ENCODE data around the gene ALS2CL. TPM values are rescaled to one million over a fixed set of nuclear protein-coding genes. Genes with fewer than 3 reads are reported as not detected.

The ALS2CL gene
- total RNA-seq, 1 donor from 2014 or later = 49.0 TPM

DNA sequence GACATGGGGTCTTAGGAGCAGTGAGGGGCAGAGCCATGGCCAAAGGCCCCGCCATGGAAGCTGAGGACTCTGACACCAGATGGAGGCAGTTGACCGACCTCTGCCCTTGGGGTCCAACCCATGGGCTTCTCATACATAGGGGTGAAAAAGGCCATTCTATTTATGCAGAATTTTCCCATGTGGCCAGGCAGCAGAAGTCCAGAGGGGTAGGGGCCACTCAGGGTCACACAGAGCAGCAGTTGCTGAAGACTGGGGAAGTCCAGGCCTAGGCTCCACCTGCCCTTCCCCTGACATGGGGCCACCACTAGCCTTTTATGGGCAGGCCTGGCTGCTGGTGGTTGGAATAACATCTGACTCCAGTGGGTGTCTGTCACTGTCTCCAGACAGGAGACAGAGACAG lies 17.8 kb upstream of the ALS2CL start:
- DNase-seq (ENCODE audit: low spot score in 2 of 2) = peak in 1 of 2 donors; percentile 31
- TF ChIP-seq, protein P1, sequence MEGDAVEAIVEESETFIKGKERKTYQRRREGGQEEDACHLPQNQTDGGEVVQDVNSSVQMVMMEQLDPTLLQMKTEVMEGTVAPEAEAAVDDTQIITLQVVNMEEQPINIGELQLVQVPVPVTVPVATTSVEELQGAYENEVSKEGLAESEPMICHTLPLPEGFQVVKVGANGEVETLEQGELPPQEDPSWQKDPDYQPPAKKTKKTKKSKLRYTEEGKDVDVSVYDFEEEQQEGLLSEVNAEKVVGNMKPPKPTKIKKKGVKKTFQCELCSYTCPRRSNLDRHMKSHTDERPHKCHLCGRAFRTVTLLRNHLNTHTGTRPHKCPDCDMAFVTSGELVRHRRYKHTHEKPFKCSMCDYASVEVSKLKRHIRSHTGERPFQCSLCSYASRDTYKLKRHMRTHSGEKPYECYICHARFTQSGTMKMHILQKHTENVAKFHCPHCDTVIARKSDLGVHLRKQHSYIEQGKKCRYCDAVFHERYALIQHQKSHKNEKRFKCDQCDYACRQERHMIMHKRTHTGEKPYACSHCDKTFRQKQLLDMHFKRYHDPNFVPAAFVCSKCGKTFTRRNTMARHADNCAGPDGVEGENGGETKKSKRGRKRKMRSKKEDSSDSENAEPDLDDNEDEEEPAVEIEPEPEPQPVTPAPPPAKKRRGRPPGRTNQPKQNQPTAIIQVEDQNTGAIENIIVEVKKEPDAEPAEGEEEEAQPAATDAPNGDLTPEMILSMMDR (IDR thresholded peaks at IDR 0.05) = no peak
- intact Hi-C loops (cut with DNase I) = no loop called here

DNA sequence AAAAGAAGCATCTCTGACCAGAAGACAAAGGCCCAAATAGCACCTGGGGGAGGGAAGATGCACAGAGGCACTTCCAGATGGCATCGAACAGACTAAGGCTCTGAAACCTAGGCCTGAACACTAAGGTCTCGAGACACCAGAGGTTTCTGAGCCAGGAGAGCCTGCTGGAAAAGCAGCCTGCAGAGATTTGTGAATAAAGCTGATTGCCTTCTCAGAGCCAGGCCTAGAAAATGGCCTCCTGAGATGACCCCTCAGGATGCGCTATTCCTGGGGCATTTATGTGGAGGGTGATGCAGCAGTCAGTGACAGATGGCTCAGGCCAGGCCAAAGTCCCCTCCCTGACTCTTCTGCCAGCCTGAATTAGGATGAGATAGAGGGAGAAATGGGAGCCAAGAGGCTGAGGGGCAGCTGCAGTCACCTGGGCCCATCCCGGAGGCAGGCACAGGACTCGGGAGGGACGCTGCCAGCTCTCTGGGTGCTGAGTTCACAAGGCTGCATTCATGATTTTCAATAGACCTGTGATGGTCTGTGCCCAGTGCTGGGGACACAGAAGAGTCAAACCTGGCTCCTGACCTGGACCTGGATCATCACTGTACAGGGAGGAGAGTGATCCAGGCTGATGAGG lies 17.3 kb upstream of the ALS2CL start:
- intact Hi-C loops (cut with DNase I) = no loop called here
- no peak overlapping the region for H3K27ac ChIP-seq
- no peaks in the 10 kb centered on the region for H3K27me3 ChIP-seq
- peak in 1 of 2 donors; percentile 33 for DNase-seq (ENCODE audit: low spot score in 2 of 2)
- no peaks in the 10 kb centered on the region for H3K36me3 ChIP-seq
- H3K9me3 ChIP-seq = no peaks in the 10 kb centered on the region
- H3K4me3 ChIP-seq = no peak overlapping the region
- H3K4me1 ChIP-seq = no peaks in the 10 kb centered on the region
- TF ChIP-seq, protein P1 (IDR thresholded peaks at IDR 0.05) = no peak

More for the DNA sequence above, 17.8 kb upstream of the ALS2CL start:
- Histone ChIP-seq H3K36me3 (no peaks in the 10 kb centered on the region), H3K27me3 (no peaks in the 10 kb centered on the region), H3K4me1 (no peaks in the 10 kb centered on the region), H3K27ac (no peak overlapping the region), H3K4me3 (no peak overlapping the region), H3K9me3 (no peaks in the 10 kb centered on the region)

- Histone ChIP-seq H3K36me3 (no peaks in the 10 kb centered on the region), H3K4me3 (no peak overlapping the region), H3K9me3 (no peaks in the 10 kb centered on the region), H3K27me3 (no peaks in the 10 kb centered on the region), H3K4me1 (no peaks in the 10 kb centered on the region), H3K27ac (no peak overlapping the region)
- peak in 1 of 2 donors; percentile 50 for DNase-seq (ENCODE audit: low spot score in 2 of 2)
- intact Hi-C loops (cut with DNase I) = no loop called here
- TF ChIP-seq, protein P1 (IDR thresholded peaks at IDR 0.05) = no peak
These were observed 16.8 kb upstream of the ALS2CL start for GRCh38 chr3:46710229-46710628.

GRCh38 chr3:46709721-46710120 lies 16.2 kb upstream of the ALS2CL start:
- H3K4me1 ChIP-seq = no peaks in the 10 kb centered on the region
- no peak for DNase-seq (ENCODE audit: low spot score in 2 of 2)
- no peak overlapping the region for H3K27ac ChIP-seq
- TF ChIP-seq, protein P1 (IDR thresholded peaks at IDR 0.05) = no peak
- intact Hi-C loops (cut with DNase I) = loop anchor here (5.0 kb wide), 1 partner anchor 288 kb away; no protein-coding TSS in a partner anchor
- H3K27me3 ChIP-seq = no peaks in the 10 kb centered on the region
- H3K36me3 ChIP-seq = no peaks in the 10 kb centered on the region
- no peak overlapping the region for H3K4me3 ChIP-seq
- H3K9me3 ChIP-seq = no peaks in the 10 kb centered on the region

- Histone ChIP-seq H3K4me3 (no peak overlapping the region), H3K4me1 (no peaks in the 10 kb centered on the region), H3K9me3 (no peaks in the 10 kb centered on the region), H3K27ac (no peak overlapping the region), H3K36me3 (no peaks in the 10 kb centered on the region), H3K27me3 (no peaks in the 10 kb centered on the region)
- TF ChIP-seq, protein P1 (IDR thresholded peaks at IDR 0.05) = no peak
- intact Hi-C loops (cut with DNase I) = loop anchor here (5.0 kb wide), 1 partner anchor 288 kb away; no protein-coding TSS in a partner anchor
- peak in 1 of 2 donors; percentile 54 for DNase-seq (ENCODE audit: low spot score in 2 of 2)
These were observed 15.7 kb upstream of the ALS2CL start for GRCh38 chr3:46709157-46709654.

All from ascending aorta (tissue), 2 donors.